A549 treated with ZK216348 at 1 μM for 4 hours (cell line): Measurements from ENCODE around the gene DHX30. TPM values are rescaled to one million over a fixed set of nuclear protein-coding genes. Genes with fewer than 3 reads are reported as not detected.

Experiments
- total RNA-seq: library from RNA; stranded (reverse); fragments of 200-300 nt; extraction: Qiagen RNA extraction; gene quantifications from 5 replicates; pipeline ENCODE4 v1.2.3, GENCODE V29; 2022; ENCODE audit warnings: low read depth

Gene DHX30
- total RNA-seq = 28.8 to 47.0 TPM (median 46.4 TPM) in 5 replicates

GRCh38 chr3:47802734-47803479 is at the start of gene DHX30:
Gene DHX30 (plus strand): TSS chr3:47803138. CDS start chr3:47810684, 7,546 bp downstream.

DNA sequence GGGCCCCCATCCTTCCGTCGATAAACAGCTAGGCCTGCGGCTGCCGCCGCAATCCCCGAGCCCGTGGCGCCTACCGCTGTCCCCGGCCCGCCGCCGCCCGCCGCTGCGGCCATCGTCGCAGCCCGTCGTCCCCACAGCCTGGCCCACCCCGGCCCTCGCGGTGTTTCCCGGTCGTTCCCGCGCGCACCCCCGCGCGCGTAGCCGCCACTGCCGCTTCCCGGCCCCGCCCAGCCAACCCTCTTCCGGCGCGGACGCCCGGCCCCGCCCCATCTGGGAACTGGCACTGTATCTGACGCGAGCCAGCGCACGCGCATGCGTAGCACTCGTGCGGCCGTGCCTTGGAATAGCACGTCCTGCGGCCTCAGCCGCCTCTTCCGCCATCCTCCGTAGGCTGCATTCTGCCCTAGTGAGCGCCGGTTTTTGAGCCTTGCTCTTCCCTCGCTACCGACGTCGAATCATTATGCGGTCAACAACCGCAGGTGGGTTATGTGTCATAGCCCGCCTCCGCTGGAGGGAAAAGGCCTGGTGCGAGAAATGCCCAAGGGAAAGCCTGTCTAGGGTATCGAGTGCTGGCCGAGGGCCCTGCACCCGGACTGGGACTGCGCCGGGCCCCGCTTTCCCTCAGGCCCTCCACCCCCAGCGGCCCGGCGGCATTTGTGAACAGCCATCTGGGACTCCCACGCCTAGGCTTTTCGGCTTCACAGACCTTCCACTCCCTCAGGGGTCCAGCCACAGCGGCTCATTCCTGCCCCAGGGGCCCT is 21.1 kb upstream of the DHX30 start, which contains the start of gene SMARCC1:
Gene SMARCC1 (minus strand): TSS at position 209 of the 761 bp plus-strand sequence. CDS start 96 bp downstream, at position 113.

Other genes with a start within 250 kb of the DHX30 start
- gene CSPG5, start 224.3 kb upstream of the DHX30 start, total RNA-seq = 0.89 to 1.3 TPM (median 1.1 TPM) in 5 replicates
- gene SMARCC1, start 21.2 kb upstream of the DHX30 start, total RNA-seq = 20.7 to 28.9 TPM (median 28.3 TPM) in 5 replicates
- 82.9 to 114 TPM (median 104 TPM) in 5 replicates for gene MAP4, start 213.3 kb downstream of the DHX30 start, total RNA-seq